ENCODE data around the gene BAHCC1.

Gene BAHCC1

DNA sequence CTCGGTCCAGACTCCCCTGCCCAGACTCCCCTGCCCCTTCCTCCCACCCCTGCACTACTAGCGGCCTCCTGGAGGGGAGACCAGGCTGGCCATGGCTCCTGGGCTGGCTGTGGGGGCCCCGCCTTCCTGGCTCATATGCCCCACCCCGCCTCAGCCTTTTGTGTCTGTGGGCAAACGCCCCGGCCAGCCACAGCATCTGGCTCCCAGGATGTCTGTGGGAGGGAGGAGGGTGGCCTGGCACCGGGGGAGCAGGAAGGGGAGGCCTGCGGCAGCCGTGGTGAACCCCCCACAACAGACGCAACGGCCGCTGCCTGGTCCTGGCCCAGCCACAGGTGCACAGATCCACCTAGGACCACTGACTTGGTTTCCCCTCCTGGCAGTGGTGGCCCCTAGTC lies 32.9 kb downstream of the BAHCC1 start:
- DNase-seq, result peak; percentile 55 to 71

DNA sequence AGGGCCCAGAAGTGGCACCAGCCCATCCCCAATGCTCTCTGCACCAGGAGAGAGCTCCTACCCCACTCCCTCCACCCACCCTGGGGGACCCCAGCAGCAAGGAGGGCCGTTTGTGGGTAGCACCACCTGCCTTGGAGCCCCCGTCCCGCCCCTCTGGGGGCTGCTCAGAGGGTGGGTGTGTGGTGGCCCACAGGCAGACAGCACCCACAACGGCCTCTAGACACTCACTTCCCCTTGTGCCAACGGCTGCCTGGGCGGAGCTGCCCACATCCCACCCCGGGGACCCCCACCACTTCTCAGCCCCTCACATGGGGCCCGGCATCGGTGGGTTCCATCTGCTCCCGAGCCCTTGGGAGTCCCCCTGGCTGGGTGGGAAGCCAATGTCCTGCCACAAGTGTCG lies 33.3 kb downstream of the BAHCC1 start:
- no peak for DNase-seq

DNA sequence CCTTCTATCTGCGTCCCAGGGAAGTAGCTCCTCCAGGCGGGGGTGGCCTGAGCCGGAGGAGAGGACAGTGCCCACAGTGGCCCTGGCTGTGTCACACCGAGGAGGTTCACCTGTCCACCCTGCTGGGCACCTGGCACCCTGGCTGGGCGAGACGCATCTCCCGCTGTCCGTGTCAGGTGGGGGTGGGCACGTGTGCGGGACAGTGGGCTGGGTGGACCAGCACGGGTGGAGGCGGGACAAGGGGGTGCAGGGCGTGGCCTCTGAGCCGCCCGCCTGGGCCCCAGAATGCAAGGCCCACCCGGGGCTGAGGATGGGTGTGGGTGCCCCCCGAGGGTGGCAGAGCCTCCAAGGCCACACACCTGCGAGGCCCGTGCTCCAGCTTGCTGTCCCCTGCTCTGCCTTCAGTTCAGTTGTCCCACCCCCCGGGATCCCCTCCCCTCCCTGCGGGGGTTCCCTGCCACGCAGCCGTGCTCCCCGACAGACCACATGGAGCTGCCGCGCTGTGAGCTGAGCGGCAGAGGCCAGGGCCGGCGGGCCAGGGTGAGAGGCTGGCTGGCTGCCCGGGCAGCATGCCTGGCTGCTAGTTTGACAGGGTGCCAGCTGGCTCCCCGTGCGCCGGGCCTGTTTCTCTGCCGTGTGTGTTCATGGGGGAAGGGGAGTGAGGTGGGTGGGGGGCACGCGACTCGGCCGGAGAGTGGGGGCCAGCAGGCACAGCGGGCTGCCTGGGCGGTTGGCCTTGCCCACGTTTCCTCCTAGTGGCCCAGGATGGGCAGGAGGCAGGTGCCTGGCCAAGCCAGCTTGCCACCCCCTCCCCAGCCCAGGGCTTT lies 33.9 kb downstream of the BAHCC1 start:
- DNase-seq, result peak; percentile 70 to 95

DNA sequence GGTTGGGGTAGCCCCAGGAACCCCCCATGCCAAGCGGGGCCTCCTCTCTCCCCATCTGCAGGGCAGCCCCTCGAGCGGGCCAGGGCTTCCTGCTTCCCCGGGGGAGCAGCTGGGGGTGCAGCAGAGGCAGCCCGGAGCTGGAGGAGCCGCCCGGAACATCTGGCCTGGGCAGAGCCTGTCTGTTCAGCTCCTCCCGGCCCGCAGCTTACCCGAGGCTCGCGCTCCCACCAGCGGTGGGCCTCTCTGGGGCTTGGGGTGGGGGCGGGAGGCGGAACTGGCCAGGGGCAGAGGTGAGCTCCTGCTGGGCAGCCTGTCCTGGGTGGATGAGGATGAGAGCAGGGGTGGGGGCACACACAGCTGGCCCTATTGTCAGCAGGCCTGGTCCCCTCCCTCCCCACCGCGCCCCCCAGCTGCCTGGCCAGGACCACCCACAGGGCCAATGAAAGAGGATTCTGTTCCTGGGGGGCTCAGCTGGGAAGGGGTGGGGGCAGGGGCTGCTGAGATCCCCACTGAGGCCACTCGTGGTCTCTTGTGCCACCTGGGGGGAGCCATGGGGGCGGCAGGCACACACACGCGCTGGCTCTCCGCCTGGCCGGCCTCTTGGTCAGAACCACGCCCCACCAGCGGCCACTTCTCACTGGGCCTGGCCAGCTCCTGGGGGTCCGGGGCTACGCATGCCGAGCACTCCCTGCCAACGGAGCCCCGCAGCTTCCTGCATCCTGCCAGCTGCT lies 34.7 kb downstream of the BAHCC1 start:
- peak; percentile 37 to 70 for DNase-seq

DNA sequence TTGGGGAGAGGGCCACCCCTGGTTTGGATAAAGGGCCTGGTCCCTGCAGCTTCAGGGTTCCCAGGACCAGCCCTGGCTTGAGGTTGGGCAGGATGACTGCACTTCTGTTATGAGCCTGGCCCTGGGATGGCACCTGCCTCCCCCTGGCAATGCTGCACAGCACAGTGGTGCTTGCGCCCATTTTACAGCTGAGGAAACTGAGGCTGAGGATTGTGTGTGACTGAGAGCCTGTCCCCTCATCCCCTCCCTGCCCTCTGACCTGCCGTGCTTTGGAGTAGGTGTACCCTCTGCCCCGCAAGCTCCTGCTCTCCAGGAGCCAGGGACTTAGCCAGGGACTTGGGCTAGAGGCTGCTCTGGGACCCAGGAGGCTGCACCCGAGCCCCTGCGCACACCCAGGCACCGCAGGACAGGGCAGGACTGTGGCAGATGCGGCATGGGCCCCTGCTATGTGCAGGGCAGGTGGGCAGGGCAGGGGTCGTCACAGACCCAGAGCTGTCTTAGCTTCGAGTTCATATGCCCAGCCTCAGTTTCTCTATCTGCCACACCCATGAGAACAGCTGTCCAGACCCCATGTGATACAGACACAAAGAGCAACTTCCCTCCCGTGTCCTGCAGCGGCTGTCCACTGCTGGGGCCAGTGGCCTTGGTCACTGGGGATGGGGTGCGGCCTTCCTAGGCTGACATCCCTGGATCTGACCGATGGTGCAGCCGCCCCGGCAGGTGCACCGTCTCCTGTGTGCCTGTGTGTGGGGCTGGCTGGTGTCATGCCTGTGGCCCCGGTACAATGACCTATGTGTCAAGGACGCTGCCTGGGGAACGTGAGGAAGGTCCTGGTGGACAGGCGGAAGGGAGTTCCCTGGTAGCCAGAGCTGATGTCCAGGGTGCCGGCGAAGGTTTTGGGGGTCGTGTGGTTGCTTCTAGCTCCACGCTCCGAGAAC lies 36.6 kb downstream of the BAHCC1 start:
- DNase-seq, result no peak

DNA sequence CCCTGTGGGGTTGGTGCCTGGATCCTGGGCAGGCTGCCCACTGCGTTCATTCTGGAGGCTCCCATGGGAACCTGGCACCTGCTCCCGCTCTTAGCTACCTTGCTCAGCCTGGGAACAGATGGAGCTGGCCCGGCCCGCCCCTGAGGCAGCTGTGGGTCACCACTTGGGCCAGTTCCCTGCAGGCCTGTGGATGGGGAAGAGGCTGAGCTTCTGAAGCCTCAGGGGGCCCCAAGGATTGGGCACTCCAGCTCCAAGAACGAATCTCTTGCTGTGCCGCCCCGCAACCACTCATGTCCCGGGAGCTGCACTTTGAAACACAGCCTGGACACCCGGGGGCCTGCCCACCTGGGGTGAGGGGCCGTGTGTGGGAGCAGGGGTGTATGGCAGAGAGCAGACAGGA lies 37.7 kb downstream of the BAHCC1 start:
- peak; percentile 60 to 95 for DNase-seq

DNA sequence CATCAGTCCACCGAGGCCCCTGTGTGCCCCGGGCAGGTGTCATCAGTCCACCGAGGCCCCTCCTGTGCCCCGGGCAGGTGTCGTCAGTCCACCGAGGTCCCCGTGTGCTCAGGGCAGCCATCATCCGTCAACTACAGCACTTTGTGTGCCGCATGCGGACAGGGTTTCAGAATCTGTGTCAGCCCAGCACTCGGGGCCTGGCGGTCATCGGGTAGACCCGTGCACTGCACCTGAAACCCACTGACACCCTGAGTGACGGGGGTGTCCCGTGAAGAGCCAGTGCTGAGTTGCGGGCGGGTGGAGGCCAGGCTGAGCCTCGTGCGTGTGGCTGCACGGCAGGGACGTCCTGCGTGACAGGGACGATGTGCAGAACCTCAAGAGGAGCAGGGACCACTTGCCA lies 38.4 kb downstream of the BAHCC1 start:
- DNase-seq, result no peak

DNA sequence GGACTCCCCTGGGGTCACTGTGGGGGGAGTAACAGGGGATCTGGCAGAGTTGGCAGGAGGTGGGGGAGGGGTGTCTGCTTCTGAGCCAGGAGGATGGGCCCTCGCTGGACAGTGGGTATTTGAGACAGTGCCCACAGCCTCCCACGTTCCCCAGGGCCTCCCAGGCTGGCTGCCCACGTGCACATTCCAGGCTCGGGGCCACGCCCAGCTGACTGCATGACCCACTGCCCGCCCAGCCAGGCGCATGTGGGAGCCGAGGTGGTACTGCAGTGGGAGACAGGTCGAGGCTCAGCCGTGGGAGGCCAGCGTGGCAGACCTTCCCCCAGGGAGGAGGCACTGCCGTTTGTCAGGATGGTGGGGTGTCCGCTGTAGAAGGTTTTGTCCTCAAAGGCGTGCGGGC lies 38.8 kb downstream of the BAHCC1 start:
- DNase-seq, result no peak

DNA sequence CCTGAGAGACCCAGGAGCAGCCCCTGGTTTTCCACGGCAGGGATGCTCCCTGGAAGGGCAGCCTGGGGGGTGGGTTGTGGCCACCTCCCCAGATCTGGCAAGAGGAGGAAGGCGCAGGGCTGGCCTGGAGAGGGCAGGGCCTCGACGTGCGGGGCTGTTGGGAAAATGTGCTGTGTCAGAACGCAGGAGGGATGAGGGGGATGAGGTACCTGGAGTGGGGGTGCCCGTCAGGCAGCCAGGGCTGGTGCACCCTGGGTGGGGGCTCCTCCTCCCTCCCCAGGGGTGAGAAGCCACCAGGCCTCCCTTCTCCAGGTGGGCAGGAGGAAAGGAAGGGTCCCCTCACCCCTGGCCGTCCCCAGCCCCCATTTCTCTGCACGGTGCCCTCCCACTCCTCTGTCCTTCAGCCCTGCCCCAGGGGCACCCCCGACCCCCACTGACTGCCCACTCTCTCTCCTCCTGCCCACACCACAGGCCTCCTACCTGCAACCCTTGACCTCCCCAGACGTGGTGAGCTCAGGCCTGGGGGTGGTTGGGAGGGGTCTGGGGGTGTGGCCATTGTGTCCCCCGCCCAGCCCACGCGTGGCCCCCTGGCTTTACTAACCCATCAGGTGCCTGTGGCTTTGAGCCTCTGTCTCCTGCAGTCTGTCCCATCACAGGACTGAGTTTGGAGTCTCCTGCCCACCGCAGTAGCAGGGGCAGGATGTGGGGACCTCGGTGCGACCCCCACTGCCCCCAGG lies 39.6 kb downstream of the BAHCC1 start:
- no peak for DNase-seq

DNA sequence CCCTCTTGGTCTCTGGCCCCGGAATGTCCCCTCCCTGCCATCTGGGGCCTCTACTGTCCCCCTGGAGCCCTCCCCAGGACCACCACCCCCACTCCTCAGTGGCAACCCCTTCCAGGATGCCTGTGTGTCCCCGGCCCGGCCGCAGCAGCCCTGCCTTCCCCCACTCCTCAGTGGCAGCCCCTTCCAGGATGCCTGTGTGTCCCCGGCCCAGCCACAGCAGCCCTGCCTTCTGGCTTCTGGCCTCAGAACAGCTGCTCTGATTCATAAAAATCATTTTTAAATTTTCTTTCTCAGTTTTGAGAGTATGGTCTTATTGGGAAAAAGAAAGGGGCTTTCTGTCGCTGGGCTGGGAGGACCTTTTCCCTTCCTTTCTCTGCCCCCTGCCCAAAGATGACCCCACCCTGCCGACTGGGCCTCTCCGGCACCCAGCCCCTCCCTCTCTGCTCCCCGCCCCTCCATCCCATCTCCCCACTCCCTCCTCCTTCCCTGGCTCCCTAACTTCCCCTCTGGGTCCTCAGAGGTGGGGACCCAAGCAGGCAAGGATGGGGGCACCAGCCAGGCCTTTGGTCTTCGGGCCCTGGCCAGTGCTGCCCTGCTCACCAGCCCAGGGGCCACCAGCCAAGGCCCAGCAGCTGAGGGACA lies 40.5 kb downstream of the BAHCC1 start:
- no peak for DNase-seq

DNA sequence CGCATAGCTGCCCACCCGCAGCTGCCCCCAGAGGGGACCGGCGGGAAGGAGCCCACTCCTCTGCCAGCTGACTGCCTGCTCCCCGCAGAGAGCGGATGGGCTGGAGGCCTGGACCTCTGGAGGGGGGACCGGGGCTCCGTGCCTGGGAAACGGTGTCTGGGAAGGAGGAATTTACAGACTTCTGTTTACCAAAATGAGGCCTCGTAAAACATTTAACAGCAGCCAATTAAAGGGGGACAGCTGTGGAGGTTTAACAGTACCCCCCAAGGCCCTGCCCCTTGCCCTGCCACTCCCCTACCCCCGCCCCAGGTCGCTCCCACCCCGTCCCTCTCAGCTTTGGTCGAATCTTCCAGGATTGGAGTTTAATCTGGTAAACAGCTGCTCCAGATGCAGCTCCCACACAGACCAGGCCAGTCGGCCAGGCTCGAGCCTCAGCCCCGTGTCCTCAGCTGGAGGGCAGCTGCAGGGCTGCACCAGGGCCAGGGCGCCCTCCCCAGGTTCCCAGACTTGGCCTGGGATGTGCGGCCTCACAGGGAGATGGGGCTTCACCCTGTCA lies 41.1 kb downstream of the BAHCC1 start:
- no peak for DNase-seq

DNA sequence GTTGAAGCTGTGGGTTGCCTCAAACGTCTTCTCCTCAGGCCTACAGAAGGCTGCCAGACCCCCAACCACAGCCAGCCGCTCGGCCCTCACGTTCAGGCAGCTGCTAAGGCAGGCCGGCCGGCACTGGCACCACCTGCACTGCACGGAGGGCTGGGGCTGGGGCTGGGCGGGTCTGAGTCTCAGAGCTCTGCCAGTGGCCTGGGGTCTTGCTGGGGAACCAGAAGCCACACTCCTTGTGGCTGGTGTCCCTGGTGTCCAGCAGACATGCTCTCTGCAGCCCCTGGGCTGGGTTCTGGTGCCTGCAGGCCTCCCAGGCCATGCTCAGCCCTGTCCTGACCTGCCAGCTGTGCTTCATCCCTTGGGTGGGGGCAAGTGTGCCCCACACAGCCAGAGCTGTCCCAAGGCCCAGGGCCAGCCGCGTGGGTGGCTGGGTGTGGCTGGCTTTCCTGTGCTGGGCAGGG lies 42.0 kb downstream of the BAHCC1 start:
- DNase-seq, result no peak

DNA sequence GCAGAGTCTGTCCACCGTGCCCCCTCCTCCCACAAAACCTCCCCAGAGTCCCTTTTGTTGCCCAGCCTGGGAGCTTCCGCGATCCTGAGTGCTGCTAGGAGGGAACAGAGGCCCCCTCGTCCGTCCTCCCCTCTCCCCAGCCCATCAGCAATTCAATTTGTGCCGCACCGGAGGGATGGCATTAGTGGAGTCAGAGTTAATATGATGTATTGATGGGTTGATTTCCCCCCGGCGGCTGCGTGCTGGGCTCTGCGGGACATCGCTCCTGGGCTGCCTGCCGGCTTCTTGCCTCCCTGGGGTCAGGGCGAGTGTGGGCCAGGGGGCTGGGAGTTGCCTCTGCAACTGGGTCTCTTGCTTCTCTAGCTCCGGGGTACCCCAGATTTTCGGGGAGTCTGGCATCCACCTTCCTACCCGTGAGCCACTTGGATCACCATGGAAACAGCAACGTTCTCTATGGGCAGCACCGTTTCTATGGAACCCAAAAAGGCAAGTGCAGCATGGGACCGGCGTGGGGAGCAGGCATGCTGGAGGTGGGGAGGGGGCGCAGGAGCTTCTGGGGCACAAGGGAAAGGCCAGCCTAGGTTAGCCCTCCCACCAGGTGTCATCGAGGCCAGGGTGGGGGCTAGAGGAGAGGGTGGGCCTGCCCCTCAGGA lies 42.9 kb downstream of the BAHCC1 start:
- no peak for DNase-seq

DNA sequence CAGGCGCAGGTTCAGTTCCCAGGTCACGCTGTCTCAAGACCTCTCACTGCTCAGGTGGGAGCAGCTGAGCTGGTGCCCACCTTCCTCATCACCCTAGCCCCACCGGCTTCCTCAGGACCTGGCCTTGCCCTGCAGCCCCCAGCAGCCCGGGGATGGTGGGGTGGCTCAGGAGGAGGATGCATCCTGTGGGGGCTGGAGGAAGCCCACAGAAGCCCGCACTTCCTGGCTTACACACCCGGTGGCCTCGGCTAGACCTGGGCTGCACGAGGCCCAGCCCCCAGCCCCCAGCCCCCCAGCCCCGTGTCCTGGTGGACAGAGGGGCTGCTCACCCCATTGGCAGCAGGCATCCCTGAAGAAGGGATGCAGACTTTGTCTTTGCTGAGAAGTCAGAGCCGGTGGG lies 43.4 kb downstream of the BAHCC1 start:
- DNase-seq, result no peak

DNA sequence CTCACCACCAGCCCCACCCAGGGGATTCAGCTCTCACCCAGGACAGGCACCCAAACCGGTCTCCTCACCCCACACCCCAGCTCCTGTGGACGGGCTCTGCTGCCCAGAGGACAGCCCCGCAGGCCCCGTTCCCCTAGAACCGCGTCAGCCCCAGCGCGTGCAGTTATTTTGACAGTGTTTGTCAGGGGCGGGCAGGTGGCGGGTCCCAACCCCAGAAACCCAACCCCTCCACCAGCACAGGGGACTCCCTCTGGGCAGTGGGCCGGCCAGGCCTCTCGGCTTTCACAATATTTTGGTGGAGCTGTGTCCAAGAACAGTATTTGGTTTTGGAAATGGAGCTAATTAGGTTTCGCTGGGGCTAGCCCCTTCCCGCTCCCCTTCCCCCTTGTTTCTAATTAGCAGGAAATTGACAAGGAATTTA lies 44.8 kb downstream of the BAHCC1 start:
- no peak for DNase-seq

DNA sequence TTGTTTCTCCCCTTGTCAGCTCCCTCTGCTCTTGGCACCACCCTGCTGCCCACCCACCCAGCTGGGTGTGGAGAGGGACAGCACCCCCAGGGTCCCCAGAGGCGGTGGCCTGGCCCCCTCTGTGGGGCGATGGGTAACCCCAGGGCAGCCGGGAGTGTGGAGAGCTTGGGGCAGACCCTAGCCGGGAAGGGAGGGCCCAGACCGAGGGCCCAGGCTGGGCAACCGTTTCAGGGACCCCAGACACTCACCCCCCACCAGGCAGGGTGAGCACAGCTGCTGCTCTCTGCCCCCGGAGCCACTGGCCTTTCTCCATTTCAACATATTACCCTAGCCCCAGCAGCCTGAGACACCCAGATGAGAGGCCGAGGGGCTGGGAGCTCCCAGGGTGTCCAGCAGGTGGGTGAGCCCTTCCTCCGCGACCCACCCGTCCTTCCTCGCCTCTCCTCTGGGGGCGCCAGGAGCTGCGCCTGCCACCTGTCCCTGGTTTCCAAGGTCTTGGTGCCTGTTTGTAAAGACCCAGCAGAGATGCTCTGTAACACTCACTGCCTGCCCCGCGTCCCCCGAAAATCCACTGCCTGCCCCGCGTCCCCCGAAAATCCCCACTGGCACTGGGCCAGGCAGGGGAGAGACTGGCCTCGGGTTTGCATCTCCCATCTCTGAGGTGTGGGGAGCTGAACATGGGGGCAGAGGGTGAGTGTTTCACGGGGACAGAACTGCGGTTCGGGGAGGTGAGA lies 45.4 kb downstream of the BAHCC1 start:
- DNase-seq, result no peak

DNA sequence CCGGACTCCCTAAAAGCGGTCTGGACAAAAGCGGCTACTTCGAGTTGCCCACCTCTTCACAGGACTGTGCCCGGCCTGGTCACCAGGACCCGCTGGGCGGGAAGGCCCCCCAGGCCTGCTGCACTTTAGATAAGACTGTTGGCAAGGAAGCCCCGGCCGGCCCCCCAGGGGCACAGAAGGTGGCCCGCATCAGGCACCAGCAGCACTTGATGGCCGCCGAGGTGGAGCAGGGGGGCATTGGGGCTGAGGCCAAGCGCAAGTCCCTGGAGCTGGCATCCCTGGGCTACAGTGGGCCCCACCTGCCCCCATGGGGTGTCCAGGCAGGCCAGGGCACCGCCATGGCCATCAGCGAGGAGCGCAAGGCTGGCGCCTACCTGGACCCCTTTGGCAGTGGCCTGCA lies 47.5 kb downstream of the BAHCC1 start:
- no peak for DNase-seq

DNA sequence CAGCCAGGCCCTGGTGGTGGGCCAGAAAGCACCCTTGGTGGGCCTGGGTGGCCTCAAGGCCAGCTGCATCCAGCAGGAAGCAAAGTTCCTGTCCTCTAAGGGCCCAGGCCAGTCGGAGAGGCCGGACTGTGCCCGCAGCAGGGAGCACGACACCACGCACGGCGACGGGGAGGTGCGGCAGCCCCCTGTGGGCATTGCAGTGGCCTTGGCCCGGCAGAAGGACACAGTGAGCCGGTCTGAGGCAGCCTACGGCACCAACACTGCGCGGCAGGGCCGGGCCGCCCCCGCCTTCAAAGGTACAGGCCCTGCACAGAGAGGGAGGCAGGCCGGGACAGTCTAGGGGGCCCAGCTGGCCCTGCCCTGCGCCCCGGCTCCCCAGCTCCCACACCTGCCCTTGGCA lies 48.0 kb downstream of the BAHCC1 start:
- DNase-seq, result no peak

DNA sequence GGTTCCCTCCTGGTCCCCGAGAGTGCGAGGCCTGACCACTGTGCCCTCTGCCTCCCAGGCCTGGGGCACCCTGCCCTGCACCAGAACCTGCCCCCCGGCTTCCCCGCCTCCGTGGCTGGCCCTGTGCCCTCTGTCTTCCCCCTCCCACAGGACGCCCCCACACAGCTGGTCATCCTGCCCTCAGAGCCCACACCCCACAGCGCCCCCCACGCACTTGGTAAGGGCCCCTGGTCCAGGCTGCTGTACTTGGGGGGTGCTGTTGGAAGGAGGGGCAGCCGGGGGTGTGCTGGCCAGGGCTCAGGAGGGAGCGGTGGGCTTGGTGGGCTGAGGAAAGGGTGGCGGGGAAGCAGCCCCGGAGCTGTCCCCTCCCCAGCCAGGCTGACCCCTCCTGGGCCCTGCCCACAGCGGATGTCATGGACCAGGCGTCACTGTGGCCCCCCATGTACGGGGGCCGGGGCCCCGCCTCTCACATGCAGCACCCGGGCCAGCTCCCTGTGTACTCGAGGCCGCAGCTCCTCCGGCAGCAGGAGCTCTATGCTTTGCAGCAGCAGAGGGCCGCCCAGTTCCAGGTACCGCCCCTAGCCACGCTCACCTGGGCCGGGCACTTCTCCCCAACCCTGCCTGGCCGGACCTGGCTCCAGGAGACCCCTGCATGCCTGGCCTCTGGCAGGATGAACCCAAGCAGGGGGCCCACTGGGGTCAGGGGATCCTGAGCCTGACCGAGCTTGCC lies 49.5 kb downstream of the BAHCC1 start:
- DNase-seq, result no peak
